ENCODE results near the gene PLPP4. TPM values are rescaled to one million over a fixed set of nuclear protein-coding genes. Genes with fewer than 3 reads are reported as not detected.

Gene PLPP4
- total and polyA plus RNA-seq, 2 donors (not counting 3 experiments of a cell fraction or from before 2014, with no cell fraction given): 15.5 to 36.4 TPM

DNA sequence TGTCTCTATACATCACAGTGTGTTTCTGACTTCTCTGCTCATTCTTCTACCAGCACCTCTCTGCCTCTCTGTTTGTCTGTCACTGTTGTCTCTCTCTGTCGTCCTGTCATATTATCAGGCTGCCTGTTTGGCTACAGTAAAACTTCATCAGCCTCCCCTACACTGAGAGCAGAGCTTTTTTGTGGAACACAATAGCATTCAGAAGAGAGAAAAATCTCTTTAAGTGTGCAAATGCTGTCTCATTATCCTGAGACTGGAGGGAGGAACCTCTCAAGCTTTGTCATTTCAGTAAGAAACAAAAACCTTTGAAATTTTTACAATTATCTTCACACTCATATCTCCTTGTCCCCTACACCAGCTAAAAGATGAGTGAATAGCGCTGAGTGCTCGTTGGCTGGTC lies 148.4 kb downstream of the PLPP4 start:
- intact Hi-C loops (cut with micrococcal nuclease) (no loop called here), dilution Hi-C loops (cut with MboI; ENCODE audit: extremely low pct_ligation_motif_present, low sequenced_read_pairs) (no loop called here)
- ChIA-PET POLR2A (no interaction called here), CTCF (interaction anchor here (1.4 to 1.9 kb wide), 3 partner anchors 11 to 129 kb away, joined by 4 to 5 read pairs (median 4); no protein-coding TSS in a partner anchor)
- H3K36me3 ChIP-seq (ENCODE audit: control insufficient read depth in 2 of 2, extremely low read depth in 1 of 2, insufficient read depth in 2 of 2, low read length in 2 of 2): no peaks in the 10 kb centered on the region
- no peak overlapping the region for H3K4me3 ChIP-seq (replicated peaks in 1 of 3; ENCODE audit: insufficient read depth in 1 of 3, low read depth in 1 of 3, low read length in 3 of 3)
- no peak overlapping the region for H2AFZ ChIP-seq (ENCODE audit: low read depth, low read length)
- BruUV-seq (replicated peaks): no TSS peak
- no peaks in the 10 kb centered on the region for H3K27me3 ChIP-seq (ENCODE audit: control insufficient read depth in 2 of 2, insufficient read depth in 2 of 2, low read length in 2 of 2)
- no peaks in the 10 kb centered on the region for H3K9me1 ChIP-seq (replicated peaks; ENCODE audit: control insufficient read depth, extremely low read depth, insufficient read depth, low read length)
- peaks cover 10% of the 10 kb centered on the region for H3K4me1 ChIP-seq (ENCODE audit: control insufficient read depth, extremely low read depth, insufficient read depth, low read length)
- no peaks in the 10 kb centered on the region for H3K79me2 ChIP-seq (ENCODE audit: control insufficient read depth, insufficient read depth, low read length)
- H3K4me2 ChIP-seq (ENCODE audit: insufficient read depth, low read length): no peak overlapping the region
- H3K9me3 ChIP-seq (replicated peaks; ENCODE audit: control insufficient read depth, insufficient read depth, low read length): no peaks in the 10 kb centered on the region
- FAIRE-seq: no peak
- no peaks in the 10 kb centered on the region for H4K20me1 ChIP-seq (replicated peaks; ENCODE audit: control insufficient read depth, extremely low read depth, insufficient read depth, low read length)
- H3K27ac ChIP-seq (ENCODE audit: insufficient read depth, low read depth, low read length): no peak overlapping the region
- H3K9ac ChIP-seq (replicated peaks; ENCODE audit: extremely low read depth, insufficient read depth, low read length): no peak overlapping the region
- no peak for TF ChIP-seq JUN (IDR thresholded peaks at IDR 0.05; ENCODE audit: borderline replicate concordance, insufficient read depth, insufficient read length, low read depth)
- no peak for TF ChIP-seq POLR2A (IDR thresholded peaks at IDR 0.05; ENCODE audit: low read depth, low read length)
- TF ChIP-seq, protein P1, sequence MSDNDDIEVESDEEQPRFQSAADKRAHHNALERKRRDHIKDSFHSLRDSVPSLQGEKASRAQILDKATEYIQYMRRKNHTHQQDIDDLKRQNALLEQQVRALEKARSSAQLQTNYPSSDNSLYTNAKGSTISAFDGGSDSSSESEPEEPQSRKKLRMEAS (IDR thresholded peaks at IDR 0.05; ENCODE audit: insufficient read depth, insufficient read length): no peak
- TF ChIP-seq FOS (IDR thresholded peaks at IDR 0.05; ENCODE audit: borderline replicate concordance, insufficient read depth, low read length): no peak
- TF ChIP-seq EZH2 (IDR thresholded peaks at IDR 0.05; ENCODE audit: borderline replicate concordance, low read depth, low read length, severe bottlenecking): no peak
- no peak for TF ChIP-seq GATA2 (IDR thresholded peaks at IDR 0.05; ENCODE audit: insufficient read depth, insufficient read length, low read depth, low read length)
- no peak for TF ChIP-seq MYC (IDR thresholded peaks at IDR 0.05; ENCODE audit: low read depth, low read length)
- TF ChIP-seq, protein P2, sequence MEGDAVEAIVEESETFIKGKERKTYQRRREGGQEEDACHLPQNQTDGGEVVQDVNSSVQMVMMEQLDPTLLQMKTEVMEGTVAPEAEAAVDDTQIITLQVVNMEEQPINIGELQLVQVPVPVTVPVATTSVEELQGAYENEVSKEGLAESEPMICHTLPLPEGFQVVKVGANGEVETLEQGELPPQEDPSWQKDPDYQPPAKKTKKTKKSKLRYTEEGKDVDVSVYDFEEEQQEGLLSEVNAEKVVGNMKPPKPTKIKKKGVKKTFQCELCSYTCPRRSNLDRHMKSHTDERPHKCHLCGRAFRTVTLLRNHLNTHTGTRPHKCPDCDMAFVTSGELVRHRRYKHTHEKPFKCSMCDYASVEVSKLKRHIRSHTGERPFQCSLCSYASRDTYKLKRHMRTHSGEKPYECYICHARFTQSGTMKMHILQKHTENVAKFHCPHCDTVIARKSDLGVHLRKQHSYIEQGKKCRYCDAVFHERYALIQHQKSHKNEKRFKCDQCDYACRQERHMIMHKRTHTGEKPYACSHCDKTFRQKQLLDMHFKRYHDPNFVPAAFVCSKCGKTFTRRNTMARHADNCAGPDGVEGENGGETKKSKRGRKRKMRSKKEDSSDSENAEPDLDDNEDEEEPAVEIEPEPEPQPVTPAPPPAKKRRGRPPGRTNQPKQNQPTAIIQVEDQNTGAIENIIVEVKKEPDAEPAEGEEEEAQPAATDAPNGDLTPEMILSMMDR (IDR thresholded peaks at IDR 0.05; ENCODE audit: extremely low read depth in 1 of 2, insufficient read depth in 1 of 2, low read depth in 1 of 2, low read length in 2 of 2): no peak
- TF ChIP-seq POLR2AphosphoS5 (IDR thresholded peaks at IDR 0.05; ENCODE audit: insufficient read depth, low read depth, low read length): no peak
- no peak for DNase-seq (ENCODE audit: low read depth, low spot score)
